ENCODE results near the gene ENOSF1.
"Not testable (repeated sequence)": the region's sequence is repeated elsewhere in the genome, so short reads cannot be mapped to it uniquely, and the experiment has no call there.

DNA sequence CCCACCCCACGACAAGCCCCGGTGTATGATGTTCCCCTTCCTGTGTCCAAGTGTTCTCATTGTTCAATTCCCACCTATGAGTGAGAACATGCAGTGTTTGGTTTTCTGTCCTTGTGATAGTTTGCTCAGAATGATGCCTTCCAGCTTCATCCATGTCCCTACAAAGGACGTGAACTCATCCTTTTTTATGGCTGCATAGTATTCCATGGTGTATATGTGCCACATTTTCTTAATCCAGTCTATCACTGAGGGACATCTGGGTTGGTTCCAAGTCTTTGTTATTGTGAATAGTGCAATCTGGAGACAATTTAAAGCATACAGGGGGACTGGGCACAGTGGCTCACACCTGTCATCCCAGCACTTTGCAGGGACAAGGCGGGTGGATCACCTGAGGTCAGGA, 47.4 kb upstream of the ENOSF1 start:
- not testable (repeated sequence) for TF ChIP-seq EZH2 (IDR thresholded peaks at IDR 0.05); POLR2AphosphoS5 (IDR thresholded peaks at IDR 0.05; ENCODE audit: borderline replicate concordance, low read depth, low read length); FOXP2 (optimal IDR thresholded peaks at IDR 0.05; ENCODE audit: control extremely low read depth, extremely low read length, insufficient read depth)
